Lower leg skin (tissue), 3 donors: ENCODE measurements around the gene ELOVL1.

Source experiments
- CTCF ChIP-seq, 3 donors: fragments of 450-650 bp; IDR thresholded peaks; one replicate each; pipeline ENCODE4 v1.5.1; 2016; ENCODE audit warnings: antibody characterized with exemption in 3 of 3, mild to moderate bottlenecking in 3 of 3, moderate library complexity in 2 of 3
- POLR2A ChIP-seq, 2 donors: fragments of 450-650 bp; IDR thresholded peaks; one replicate each; pipeline ENCODE4 v1.6.1; 2016 to 2017; ENCODE audit warnings: antibody characterized with exemption in 2 of 2, mild to moderate bottlenecking in 1 of 2, moderate library complexity in 1 of 2

GRCh38 chr1:43359696-43360095 is 8.1 kb downstream of the ELOVL1 start:
- TF ChIP-seq CTCF (IDR thresholded peaks at IDR 0.05) (no peak), POLR2A (IDR thresholded peaks at IDR 0.05) (no peak)
